Progenitor cell of endocrine pancreas (in vitro differentiated cells): Measurements from ENCODE around the gene DNAH8. TPM values are rescaled to one million over a fixed set of nuclear protein-coding genes. Genes with fewer than 3 reads are reported as not detected.
"Not testable (repeated sequence)": the region's sequence is repeated elsewhere in the genome, so short reads cannot be mapped to it uniquely, and the experiment has no call there.

Experiments
- DNase-seq: peaks from one replicate; pipeline ENCODE4 v3.0.0; 2021; ENCODE audit warnings: low spot score; ENCODE audit not compliant: unreplicated experiment
- H3K27ac Mint-ChIP-seq: 2 replicates; pipeline ENCODE4 v1.8.0; 2021; ENCODE audit warnings: mild to moderate bottlenecking, moderate library complexity, mixed read lengths
- H3K27me3 Mint-ChIP-seq: 2 replicates; pipeline ENCODE4 v1.8.0; 2021; ENCODE audit warnings: mixed read lengths
- H3K36me3 Mint-ChIP-seq: 2 replicates; pipeline ENCODE4 v1.8.0; 2022; ENCODE audit warnings: mixed read lengths; ENCODE audit not compliant: insufficient read depth
- H3K4me1 Mint-ChIP-seq: 2 replicates; pipeline ENCODE4 v1.8.0; 2021; ENCODE audit warnings: low read depth, mixed read lengths
- H3K4me3 Mint-ChIP-seq: 2 replicates; pipeline ENCODE4 v1.8.0; 2021; ENCODE audit warnings: low read depth, mild to moderate bottlenecking, moderate library complexity, mixed read lengths
- H3K9me3 Mint-ChIP-seq: 2 replicates; pipeline ENCODE4 v1.8.0; 2021; ENCODE audit warnings: low read depth, mixed read lengths
- CTCF ChIP-seq: fragments of 200-600 bp; sonication (generic); IDR thresholded peaks from one replicate; pipeline ENCODE4 v1.5.0; 2021; ENCODE audit warnings: antibody characterized with exemption, mild to moderate bottlenecking; ENCODE audit not compliant: unreplicated experiment
- total RNA-seq: library from RNA; stranded (reverse); gene quantifications from 2 replicates; pipeline ENCODE4 v1.2.1, GENCODE V29; 2021

The DNAH8 gene
- total RNA-seq, 1 donor from 2014 or later = 0.12 TPM

GRCh38 chr6:38865521-38866174 lies 150.5 kb downstream of the DNAH8 start:
- H3K27ac Mint-ChIP-seq = no peak overlapping the region
- no peak for DNase-seq
- H3K27me3 Mint-ChIP-seq = peaks cover 2% of the 10 kb centered on the region
- no peaks in the 10 kb centered on the region for H3K4me1 Mint-ChIP-seq
- H3K4me3 Mint-ChIP-seq = no peak overlapping the region
- no peak for TF ChIP-seq CTCF
- peaks cover 3% of the 10 kb centered on the region for H3K9me3 Mint-ChIP-seq
- H3K36me3 Mint-ChIP-seq = no peaks in the 10 kb centered on the region

GRCh38 chr6:38867726-38868125 lies 152.6 kb downstream of the DNAH8 start:
- no peak for TF ChIP-seq CTCF
- Mint-ChIP-seq H3K9me3 (peaks cover 3% of the 10 kb centered on the region), H3K4me1 (no peaks in the 10 kb centered on the region), H3K36me3 (no peaks in the 10 kb centered on the region), H3K4me3 (no peak overlapping the region), H3K27ac (no peak overlapping the region), H3K27me3 (peaks cover 7% of the 10 kb centered on the region)
- no peak for DNase-seq

DNA sequence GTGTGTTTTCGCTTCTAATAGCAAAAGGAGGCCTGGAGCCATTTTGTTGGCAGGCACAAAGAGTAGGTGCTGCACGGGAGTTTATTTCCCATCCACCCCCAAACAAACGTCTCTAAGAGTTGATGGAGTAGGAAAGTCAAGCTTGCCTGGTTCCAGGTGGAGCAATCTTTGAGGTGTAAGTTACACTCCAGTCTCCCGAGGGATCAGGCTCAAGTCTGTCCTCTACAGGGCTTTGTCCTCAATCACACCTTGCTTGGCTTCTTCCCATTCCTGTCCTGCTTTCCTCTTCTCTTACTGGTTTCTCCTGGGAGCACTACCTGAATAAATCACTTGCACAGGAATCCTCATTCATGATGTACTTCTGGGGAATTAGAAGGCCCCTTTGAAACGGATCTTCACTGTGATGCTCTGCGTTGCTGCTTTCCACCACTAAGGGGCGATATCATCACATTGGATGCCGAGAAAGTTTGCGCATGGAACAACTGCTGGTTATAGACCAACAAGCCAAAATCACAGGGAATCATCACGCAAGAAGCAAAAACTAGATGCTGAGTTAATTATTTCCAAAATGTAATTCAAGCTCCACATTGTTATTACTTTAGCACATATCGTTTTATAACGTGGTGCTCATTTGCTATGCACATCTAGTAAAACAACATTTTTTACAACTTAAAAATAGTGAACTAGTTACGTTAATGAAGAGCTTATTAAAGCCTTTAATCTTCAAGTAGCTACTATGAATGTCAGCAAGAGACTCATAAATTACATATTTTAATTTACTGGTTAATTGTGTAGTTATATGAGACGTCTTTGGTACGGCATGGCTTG lies 156.8 kb downstream of the DNAH8 start:
- Mint-ChIP-seq H3K4me1 (no peaks in the 10 kb centered on the region), H3K36me3 (no peaks in the 10 kb centered on the region), H3K9me3 (no peaks in the 10 kb centered on the region), H3K4me3 (no peak overlapping the region), H3K27me3 (peaks cover 10% of the 10 kb centered on the region), H3K27ac (no peak overlapping the region)
- DNase-seq = peak; percentile 54
- TF ChIP-seq CTCF = peak; percentile 91

GRCh38 chr6:38873001-38873400 lies 157.9 kb downstream of the DNAH8 start:
- H3K9me3 Mint-ChIP-seq = peaks cover 3% of the 10 kb centered on the region
- H3K27me3 Mint-ChIP-seq = peaks cover 10% of the 10 kb centered on the region
- H3K27ac Mint-ChIP-seq = no peak overlapping the region
- H3K4me3 Mint-ChIP-seq = no peak overlapping the region
- DNase-seq = no peak
- no peaks in the 10 kb centered on the region for H3K4me1 Mint-ChIP-seq
- TF ChIP-seq CTCF = no peak
- no peaks in the 10 kb centered on the region for H3K36me3 Mint-ChIP-seq

- not testable (repeated sequence) for H3K4me1 Mint-ChIP-seq, H3K4me3 Mint-ChIP-seq, H3K27me3 Mint-ChIP-seq, H3K27ac Mint-ChIP-seq, H3K9me3 Mint-ChIP-seq, DNase-seq, H3K36me3 Mint-ChIP-seq
Measured at GRCh38 chr6:38873816-38874215, 158.7 kb downstream of the DNAH8 start.
